ENCODE measurements around the gene GATA2.

The GATA2 gene

DNA sequence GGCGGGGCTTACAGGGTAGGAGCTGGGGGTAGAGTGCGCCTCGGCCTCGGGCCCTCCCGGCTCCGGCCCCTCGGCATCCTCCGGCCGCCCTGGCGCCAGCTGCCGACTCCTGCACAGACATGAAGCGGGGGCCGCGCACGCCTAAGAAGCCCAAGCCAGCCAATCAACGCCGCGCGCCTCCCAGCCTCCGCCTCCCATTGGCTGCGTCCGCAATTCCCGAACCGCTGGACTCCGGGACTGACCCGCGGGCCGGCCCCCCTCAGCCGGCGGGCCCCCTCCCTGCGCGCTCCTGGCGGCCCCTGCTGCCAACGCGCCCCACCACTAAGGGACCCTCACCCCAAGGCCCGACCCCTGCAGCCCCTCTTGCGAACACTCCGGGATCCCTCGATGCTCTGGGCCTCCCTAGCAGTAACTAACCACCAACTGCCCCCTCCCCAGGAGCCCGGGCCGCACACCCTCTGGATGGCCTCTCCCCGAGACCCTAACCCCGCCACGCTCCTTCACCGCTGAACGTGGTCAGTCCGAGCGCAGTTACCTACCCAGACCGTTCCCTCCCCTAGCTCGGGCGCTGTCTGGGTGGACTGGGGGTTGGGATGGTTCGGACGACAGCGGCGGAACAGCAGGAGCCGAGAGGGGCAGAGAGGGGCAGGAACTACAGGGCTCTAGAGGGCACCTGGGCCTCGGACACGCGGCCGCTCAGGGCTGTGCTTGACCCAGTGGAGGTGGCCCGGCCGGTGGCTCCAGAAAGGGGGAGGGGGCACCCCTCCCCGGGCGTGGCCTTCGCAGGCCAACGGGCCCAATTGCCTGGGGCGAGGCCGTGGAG, 5.0 kb downstream of the GATA2 start:
- no peak for DNase-seq (ENCODE audit: low read depth)

DNA sequence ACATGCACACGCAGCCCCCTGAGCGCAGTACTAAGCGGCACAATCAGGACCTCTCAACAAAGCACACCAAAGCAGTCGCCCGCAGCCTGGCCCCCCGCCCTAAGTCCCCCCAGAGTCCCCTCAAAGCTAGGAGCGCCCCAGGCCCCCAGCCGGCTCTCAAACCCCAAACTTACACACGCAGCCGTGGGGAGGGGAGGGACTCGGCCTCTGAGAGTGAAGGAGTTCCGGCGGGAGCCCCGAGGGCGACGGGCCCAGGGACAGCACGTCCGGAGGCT, 5.5 kb downstream of the GATA2 start:
- DNase-seq (ENCODE audit: low read depth), result no peak

DNA sequence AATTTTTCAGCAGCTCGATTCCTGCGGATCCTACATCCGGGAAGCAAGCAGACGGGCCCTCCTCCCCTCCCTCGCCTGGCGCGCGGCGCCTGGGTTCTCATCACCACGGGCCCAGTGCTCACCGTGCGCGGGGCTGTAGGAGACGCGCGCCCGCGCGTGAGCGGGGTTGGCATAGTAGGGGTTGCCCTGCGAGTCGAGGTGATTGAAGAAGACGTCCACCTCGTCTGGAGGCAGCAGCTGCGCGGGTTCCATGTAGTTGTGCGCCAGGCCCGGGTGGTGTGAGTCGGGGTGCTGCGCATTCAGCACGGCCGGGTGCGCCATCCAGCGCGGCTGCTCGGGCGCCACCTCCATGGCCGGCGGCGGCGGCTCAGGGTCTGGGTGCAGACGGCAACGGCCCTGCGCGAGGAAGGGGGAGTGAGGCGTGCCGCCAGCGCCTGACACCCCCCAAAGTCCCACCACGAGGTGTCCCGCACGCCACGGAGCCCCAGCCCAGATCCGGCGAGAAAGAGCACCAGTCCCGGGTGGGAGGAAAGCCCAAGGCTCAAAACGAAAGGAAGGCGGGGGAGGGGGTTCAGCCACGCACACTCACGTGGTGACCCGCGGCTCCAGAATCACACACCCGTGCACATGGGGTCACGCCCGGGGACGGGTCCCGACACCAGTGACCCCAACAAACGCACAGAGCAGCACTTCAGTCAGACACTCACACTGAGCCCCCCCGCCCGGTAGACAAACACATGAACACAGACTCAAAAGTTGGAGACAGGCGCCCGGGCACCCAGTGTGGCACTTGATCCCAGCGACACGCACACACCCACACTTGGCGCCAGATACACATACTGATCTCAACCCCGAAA, 6.1 kb downstream of the GATA2 start:
- DNase-seq (ENCODE audit: low read depth), result no peak

DNA sequence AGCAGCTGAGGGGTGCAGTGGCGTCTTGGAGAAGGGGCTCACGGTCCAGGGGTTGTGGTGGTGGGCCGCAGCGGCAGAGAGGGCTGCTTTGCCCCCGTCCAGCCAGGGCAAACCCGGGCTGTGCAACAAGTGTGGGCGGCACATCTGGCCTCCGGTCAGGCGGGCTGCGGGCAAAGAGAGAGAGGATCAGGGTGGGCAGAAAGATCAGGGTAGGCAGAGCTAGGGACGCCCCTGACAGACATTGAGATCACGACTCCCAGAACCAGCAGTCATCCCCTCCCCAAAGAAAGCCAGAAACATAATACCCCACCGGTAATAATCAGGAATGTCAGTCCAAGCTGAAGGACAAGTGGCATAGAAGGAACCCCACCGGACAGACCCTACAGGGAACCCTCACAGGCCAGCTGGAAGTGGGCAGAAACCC, 6.8 kb downstream of the GATA2 start:
- DNase-seq (ENCODE audit: low read depth), result no peak

DNA sequence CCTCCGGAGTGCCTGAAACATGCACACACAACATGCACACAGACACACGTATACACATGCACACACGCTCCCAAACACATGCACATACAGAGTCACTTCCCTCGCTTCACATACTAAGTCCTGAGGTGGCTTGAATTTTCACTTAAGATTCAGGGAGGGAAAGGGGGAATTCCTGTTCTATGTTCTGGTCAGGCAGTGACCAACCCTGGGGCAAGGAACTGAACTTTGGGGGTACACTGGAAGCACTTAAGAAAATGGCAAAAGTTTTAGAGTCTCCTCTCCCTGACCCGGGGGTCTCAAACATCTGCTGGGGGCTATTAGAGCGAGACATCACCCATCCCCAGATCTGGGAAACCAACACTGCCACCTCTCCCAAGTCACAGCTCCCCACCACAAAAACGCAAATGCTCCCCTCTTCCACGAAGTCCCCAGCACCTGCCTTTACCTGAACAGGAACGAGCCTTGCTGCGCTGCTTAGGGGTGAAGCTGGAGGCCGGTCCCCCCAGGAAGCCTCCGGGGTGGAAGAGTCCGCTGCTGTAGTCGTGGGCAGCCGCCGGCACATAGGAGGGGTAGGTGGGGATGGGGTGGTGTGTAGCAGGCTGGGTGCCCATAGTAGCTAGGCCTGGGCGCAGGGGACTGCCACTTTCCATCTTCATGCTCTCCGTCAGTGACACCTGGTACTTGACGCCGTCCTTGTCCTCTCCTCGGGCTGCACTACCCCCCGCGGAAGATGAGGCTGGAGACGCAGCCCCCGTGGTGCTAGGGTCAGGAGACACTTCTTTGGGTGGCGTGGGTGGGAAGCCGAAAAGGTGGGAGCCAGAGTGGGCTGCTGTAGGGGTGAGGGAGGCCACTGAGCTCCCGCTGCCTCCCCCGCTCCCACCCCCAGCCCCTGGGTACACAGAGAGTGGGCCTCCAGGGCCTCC, 7.5 kb downstream of the GATA2 start:
- no peak for DNase-seq (ENCODE audit: low read depth)

DNA sequence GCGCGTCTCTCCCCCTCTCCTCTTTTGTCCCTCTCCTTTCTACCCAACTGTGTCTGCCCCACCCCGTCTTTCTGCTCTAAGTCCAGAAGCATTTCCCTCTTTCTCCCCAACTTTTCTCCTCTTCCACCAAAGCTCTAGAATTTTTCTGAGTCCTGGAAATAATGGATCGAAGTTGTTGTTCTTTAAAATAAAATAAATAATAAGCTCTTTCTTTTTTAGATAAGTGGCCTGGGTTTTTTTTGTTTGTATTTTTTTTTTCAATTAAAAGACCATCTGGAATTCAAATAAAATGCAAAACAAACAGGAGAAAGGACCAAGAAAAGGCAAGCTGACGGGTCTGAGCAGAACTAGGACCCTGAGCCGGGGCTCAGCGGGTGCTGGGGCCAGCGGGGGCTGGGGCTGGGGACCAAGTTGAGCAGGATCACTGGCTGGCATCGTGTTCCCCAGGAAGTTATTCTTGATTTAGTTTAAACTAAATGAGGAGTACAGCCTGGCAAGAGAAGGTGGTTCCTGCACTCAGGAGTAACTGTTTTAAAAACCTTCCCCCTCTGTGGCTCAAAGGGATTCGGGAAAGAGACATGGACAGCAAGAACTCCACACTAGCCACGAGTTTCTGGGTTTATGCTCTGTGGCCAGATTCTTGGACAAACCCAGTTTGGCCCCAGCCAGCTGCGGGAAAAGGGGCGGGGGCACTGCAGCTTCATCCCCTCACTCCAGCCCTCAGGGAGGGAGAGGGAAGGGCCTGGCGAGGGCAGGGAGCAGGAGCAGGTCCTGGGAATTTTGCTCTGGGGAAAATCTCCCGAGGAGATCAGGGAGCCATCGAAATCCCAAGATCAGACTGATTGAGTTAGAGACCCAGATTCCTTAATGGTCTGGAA, 8.4 kb downstream of the GATA2 start:
- no peak for DNase-seq (ENCODE audit: low read depth)

DNA sequence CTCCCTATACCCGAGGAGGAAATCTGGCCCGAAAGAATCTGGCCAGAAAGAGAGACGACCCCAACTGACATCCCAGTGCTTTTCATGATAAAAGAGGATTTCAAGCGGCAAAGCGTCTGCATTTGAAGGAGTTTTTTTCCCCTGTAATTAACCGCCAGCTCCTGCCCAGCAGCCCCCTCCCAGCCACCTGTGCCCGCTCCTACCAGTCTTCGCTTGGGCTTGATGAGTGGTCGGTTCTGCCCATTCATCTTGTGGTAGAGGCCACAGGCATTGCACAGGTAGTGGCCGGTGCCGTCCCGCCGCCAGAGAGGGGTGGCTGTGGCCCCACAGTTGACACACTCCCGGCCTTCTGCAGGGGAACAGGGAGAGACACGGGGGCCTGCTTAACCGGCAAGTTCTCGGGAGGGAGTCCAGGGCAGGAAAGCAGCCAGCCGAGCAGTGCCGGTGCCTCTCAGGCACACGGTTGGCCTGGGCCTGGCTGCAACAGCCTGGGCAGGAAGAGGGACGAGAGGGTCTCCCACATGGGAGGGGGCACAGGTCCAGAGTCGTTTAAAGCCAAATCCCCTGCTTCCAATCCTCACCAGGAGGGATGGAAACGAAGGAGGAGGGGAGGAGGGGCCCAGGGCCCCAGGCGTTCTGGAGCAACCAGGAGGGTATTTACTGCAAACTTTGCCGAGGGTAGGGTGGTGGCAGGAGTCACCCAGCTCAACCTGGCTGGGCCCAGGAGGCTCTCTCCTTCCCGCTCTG, 9.2 kb downstream of the GATA2 start:
- no peak for DNase-seq (ENCODE audit: low read depth)

DNA sequence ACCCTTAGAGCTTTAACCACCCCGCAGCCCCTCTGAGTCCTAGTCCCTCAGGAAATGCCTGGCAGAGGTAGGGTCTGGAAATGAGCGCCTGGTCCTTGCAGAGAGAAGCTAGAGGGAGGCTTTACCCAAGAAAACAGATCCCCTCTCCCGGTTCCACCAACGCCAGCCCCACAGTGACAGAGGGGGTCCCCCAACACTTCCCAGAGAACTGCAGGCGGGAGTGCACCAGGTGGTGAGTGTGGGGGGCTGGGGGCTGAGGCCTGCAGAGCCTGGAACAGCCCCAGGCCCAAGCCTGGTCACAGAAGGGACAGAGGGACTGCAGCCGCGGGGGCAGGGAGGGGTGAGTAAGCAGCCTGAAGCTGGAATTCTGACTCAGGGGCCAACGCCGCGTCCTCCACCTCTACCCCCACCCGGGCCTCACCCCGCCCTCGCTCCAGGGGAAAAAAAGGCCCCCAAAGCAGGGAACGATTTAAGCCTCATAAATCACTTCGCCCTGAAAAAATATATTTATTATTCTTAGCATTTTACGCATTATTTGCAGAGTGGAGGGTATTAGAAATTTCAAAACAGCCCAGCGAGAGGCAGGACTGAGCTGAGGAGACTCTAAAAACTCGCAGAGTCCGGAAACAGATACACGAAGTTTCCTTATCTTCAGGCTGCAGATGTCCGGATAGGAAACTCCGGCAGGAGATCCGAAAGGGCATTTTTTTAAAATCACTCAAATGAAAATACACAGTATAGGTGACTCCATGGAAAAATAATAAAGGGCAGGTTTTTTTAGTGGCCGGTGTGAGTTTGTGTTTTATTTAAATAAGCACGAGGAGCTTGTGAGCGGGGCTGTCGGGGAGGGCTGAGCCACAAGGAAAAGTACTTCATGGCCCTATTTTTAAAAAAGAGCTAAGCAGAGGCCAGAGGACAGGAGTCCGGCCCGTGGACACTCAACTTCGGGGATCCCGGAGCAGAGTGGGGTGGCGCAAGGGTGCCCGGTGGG, 10.0 kb downstream of the GATA2 start:
- no peak for DNase-seq (ENCODE audit: low read depth)

DNA sequence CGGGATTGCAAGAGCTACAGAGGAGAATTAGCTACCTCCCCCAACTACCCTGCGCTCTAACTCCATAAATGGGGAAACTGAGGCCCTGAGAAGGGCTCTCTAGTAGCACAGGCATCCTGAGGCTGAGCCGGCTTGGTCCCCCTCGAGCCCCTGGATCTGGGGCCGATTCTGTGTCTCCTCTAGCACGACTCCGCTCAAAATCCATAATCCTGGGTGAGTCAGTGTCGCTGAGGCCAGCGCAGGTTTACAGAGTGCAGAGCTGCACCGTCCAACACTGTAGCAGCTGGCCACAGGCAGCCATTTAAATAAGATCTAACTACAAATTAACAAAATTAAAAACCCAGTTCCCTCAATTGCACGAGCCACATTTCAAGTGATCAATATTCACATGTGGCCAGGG, 10.8 kb downstream of the GATA2 start:
- no peak for DNase-seq (ENCODE audit: low read depth)

DNA sequence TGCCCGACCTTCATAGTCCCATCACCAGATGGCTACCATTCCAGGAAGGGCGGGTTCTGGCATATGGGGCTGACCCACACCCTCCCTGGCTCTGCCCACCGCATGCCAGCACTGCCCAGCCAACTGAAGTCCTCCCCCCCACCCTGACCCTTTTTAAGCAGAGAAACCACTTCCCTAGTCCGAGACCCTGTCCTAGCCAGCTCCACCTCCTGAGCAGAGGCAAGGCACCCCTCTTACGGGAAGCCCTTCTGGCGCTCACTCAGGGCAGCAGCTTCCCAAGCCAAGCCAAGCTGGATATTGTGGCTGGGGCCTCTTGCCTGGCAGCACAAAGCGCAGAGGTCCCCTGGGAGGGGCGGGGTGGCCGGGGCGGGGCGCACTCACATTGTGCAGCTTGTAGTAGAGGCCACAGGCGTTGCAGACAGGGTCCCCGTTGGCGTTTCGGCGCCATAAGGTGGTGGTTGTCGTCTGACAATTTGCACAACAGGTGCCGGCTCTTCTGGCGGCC, 11.5 kb downstream of the GATA2 start:
- DNase-seq (ENCODE audit: low read depth), result no peak

DNA sequence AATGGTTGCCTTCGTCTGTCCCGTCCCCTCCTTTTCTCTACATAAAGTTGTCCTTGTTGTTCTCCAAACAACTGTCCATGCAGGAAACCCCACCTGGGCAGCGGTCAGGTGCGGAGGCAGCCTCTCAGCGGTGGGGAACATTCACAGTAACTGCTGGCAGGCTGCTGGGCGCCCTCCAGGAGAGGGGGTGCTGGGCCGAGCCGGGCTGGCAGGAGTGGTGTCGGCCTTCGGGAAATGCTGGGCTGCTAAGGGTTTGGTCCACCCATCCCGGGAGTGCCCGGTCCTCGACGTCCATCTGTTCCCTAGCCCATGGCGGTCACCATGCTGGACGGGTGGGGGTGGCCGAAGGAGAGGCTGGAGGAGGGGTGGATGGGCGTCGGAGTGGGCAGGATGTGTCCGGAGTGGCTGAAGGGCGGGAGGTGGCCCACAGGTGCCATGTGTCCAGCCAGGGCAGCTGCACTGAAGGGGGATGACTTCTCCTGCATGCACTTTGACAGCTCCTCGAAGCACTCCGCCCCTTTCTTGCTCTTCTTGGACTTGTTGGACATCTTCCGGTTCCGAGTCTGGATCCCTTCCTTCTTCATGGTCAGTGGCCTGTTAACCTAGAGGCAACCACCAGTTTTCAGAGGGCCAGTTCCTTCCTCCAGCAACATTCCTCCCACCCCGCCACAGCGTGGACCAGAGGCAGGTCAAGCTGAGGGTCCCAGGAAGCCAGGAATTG, 12.1 kb downstream of the GATA2 start:
- DNase-seq (ENCODE audit: low read depth), result no peak

DNA sequence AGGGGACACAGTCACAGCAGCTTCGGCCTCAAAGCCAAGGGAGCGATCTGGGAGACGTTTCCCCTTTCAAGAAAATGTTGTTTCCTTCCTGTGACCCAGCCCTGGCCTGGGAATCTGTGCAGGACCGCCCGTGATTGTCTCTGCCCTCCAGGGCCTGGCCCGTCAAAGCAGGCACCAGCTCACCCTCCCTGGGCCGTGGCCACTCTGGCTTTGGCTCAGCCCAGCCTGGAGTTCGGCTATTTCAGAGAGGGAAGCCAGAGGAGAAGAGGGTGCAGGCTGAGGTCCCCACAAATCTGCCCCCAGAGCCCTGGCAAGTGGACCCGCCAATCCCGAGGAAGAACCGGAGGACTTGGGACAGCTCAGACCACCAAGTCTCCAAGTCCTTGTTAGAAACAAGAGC, 12.7 kb downstream of the GATA2 start:
- DNase-seq (ENCODE audit: low read depth), result no peak

DNA sequence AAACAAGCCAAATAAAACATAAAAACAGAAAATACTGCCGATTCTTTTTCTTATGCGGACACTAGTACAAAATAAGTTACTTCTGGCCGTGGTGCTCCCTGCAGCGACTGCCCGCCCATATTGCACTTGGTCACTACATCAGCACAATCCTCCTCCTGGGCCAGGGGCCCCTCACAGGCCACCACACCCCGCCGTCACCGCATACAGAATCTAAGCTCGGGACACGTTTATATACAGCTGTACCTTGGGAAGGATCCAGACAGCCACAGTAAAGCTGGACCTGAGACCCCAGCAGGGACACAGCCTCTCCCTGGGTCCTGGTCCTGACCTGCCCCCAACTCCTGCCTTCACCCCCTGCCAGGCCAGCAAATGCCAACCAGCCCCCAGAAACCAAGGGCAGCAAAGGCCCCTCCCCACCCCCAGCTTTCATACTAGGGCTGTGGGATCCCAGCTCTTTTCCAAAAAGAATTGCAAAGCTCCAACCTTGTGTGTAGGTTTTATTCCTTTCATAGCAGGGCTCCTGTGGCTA, 13.4 kb downstream of the GATA2 start:
- no peak for DNase-seq (ENCODE audit: low read depth)

DNA sequence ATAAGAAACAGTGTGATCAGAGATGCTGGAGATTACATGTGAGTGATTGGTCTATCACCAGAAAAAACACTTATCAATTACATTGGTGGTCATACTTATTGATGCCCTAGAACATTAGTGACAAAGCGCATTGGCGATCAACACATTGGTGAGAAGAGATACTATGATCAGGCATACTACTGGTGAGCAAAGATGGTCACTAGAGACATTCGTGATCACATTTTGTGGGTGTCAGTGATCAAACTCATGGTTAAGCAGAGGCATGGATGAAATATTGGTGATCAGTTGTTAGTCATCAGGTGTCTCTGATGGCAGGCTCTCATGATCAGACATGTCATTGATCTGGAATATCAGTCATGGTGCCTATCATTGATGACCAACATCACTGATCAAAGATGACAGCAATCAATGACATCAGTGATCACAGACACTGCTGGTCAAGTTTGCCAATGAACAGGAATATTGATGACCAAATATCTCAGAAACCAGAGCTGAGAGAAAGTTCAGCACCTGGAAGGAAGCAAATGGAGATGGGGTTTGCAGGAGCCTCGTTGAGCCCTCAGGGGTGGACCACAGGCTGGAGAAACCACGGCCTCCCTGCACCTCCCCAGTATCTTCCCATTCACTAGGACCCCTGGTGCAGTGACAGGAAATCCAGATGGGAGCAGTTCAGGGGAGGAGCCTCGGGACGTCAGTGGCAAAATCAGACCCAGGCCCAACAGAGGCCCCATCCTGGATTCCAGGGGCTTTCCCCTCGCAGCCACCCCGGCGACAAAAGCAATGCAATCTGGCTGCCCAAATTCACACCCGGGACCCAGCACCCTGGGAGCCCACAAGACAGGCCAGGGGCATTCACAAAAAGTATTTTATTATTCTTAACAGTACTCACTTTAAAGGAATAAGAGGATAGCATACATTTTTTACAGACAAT, 14.2 kb downstream of the GATA2 start:
- DNase-seq (ENCODE audit: low read depth), result no peak

DNA sequence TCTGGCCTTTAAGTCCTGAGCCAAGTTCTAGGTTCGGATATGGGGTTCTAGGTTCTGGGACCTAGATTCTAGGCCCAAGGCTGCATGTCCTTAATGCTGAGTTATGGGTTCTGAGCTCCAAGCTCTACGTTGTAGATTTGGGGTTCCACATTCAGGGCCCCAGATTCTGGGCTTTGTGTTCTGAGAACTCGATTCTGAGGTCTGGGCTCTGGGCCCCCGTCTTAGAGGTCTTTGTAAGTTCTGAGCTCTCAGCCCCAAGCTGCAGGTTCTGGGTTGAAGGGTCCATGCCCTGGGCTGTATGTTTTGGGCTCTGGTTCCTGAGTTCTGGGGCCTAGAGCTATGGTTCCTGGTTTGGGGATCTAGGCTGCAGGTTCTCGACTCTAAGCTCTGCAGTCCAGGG, 16.3 kb downstream of the GATA2 start:
- DNase-seq (ENCODE audit: low read depth), result no peak

DNA sequence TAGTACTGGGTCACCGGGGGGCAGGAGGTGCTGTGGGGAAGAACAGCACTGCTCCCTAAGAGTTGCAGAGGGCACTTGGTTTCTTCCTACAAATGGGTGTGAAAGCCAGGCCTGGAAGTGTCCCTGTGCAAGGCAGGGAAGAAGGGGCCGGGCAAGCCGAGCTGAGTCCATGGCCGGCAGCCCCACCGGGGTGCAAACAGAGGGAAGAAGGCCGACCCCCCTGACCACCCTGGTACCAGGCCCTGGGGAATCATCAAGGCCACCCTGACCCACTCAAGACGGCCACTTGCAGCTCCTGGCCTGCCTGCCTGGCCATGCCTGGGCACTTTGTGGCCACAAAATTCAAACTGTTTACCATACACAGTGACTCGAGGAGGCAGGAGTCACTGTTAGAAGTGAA, 17.6 kb downstream of the GATA2 start:
- DNase-seq (ENCODE audit: low read depth), result no peak

DNA sequence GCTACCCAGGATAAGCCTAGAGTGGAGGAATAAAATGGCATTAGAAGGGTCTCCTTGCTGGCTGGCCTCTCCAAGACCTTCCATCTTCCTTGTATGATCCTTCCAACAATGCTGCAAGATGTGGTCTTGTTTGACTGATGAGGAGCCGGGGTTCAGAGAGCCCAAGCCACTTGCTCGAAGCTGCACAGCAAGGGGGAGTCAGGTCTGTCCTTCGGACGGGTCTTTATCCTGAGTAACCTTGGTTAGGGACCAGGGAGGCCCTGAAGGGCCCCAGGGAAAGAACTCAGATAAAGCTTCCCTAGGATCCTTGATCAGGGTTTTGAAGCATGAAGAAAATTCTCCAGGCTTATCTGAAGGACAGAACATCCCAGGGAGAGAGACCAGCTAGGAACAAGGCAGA, 19.3 kb downstream of the GATA2 start:
- DNase-seq (ENCODE audit: low read depth), result no peak
